HL-60 (cell line): ENCODE results near the gene PELI2.
A peak's percentile ranks its signal among the peaks of the same experiment; 100 is the strongest.

Experiments used
- DNase-seq, 2 experiments: peaks; one replicate each; pipeline ENCODE4 v3.0.0-alpha.2; 2010 to 2020; ENCODE audit warnings: low read depth in 1 of 2, low spot score in 1 of 2
- H3K27ac ChIP-seq: fragments of 250-450 bp; sonication (Bioruptor Pico); replicated peaks from 2 replicates; pipeline ENCODE4 v1.5.1; 2020; ENCODE audit warnings: mild to moderate bottlenecking, moderate library complexity
- H3K27me3 ChIP-seq: fragments of 250-450 bp; sonication (Bioruptor Pico); 2 replicates; pipeline ENCODE4 v1.5.1; 2021; ENCODE audit warnings: mild to moderate bottlenecking, moderate library complexity; ENCODE audit not compliant: insufficient read depth, poor library complexity, severe bottlenecking
- H3K4me3 ChIP-seq: replicated peaks from 2 replicates; pipeline ENCODE4 v1.5.1; 2011; ENCODE audit warnings: mild to moderate bottlenecking, control low read depth, low read length; ENCODE audit not compliant: insufficient read depth
- GABPA ChIP-seq: IDR thresholded peaks from 2 replicates; pipeline ENCODE4 v1.6.1; 2012; ENCODE audit warnings: low read depth
- POLR2AphosphoS5 ChIP-seq: IDR thresholded peaks from 2 replicates; pipeline ENCODE4 v1.6.1; 2012; ENCODE audit warnings: low read depth
- SPI1 ChIP-seq: IDR thresholded peaks from 2 replicates; pipeline ENCODE4 v1.6.1; 2012; ENCODE audit warnings: low read depth, mild to moderate bottlenecking, borderline replicate concordance
- TF ChIP-seq, protein P1 (sequence below): IDR thresholded peaks from 2 replicates; pipeline ENCODE4 v1.6.1; 2012; ENCODE audit warnings: low read depth; ENCODE audit not compliant: insufficient replicate concordance
- TF ChIP-seq, protein P2 (sequence below): IDR thresholded peaks from one replicate; pipeline ENCODE4 v1.5.1; 2011; ENCODE audit warnings: low read length, control low read depth, inconsistent platforms; ENCODE audit not compliant: insufficient read depth

The PELI2 gene

GRCh38 chr14:56087671-56088471 lies 30.3 kb upstream of the PELI2 start:
- DNase-seq = no peak
- Histone ChIP-seq H3K27ac (no peak overlapping the region), H3K4me3 (no peak overlapping the region), H3K27me3 (no peaks in the 10 kb centered on the region)
- TF ChIP-seq GABPA (no peak), POLR2AphosphoS5 (no peak), SPI1 (no peak)
- TF ChIP-seq, protein P1, sequence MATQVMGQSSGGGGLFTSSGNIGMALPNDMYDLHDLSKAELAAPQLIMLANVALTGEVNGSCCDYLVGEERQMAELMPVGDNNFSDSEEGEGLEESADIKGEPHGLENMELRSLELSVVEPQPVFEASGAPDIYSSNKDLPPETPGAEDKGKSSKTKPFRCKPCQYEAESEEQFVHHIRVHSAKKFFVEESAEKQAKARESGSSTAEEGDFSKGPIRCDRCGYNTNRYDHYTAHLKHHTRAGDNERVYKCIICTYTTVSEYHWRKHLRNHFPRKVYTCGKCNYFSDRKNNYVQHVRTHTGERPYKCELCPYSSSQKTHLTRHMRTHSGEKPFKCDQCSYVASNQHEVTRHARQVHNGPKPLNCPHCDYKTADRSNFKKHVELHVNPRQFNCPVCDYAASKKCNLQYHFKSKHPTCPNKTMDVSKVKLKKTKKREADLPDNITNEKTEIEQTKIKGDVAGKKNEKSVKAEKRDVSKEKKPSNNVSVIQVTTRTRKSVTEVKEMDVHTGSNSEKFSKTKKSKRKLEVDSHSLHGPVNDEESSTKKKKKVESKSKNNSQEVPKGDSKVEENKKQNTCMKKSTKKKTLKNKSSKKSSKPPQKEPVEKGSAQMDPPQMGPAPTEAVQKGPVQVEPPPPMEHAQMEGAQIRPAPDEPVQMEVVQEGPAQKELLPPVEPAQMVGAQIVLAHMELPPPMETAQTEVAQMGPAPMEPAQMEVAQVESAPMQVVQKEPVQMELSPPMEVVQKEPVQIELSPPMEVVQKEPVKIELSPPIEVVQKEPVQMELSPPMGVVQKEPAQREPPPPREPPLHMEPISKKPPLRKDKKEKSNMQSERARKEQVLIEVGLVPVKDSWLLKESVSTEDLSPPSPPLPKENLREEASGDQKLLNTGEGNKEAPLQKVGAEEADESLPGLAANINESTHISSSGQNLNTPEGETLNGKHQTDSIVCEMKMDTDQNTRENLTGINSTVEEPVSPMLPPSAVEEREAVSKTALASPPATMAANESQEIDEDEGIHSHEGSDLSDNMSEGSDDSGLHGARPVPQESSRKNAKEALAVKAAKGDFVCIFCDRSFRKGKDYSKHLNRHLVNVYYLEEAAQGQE = no peak
- TF ChIP-seq, protein P2, sequence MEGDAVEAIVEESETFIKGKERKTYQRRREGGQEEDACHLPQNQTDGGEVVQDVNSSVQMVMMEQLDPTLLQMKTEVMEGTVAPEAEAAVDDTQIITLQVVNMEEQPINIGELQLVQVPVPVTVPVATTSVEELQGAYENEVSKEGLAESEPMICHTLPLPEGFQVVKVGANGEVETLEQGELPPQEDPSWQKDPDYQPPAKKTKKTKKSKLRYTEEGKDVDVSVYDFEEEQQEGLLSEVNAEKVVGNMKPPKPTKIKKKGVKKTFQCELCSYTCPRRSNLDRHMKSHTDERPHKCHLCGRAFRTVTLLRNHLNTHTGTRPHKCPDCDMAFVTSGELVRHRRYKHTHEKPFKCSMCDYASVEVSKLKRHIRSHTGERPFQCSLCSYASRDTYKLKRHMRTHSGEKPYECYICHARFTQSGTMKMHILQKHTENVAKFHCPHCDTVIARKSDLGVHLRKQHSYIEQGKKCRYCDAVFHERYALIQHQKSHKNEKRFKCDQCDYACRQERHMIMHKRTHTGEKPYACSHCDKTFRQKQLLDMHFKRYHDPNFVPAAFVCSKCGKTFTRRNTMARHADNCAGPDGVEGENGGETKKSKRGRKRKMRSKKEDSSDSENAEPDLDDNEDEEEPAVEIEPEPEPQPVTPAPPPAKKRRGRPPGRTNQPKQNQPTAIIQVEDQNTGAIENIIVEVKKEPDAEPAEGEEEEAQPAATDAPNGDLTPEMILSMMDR = no peak

DNA sequence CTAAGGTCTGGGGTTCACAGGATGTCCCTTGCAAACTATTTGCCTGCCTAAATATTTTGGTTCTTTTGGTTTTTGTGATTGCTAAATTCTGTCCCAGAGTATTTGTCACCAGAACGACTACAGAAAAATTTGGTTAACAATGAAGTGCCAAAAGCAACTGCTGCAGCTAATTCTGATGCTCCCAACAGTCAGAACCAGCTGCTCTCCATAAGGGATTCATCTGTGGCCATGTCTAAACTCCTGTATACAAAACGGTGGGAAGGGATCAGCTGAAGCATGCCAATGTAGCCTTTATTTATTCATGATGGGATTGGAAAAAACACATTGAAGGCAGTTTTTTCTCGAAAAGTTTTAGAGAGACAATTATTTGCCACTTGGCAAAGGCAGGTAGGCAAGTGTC lies 29.3 kb upstream of the PELI2 start:
- Histone ChIP-seq H3K27ac (no peak overlapping the region), H3K4me3 (no peak overlapping the region), H3K27me3 (no peaks in the 10 kb centered on the region)
- no peak for DNase-seq
- TF ChIP-seq GABPA = no peak
- no peak for TF ChIP-seq SPI1
- TF ChIP-seq, protein P2 = no peak
- no peak for TF ChIP-seq POLR2AphosphoS5
- TF ChIP-seq, protein P1 = no peak

GRCh38 chr14:56092763-56093162 lies 25.4 kb upstream of the PELI2 start:
- Histone ChIP-seq H3K27me3 (no peaks in the 10 kb centered on the region), H3K27ac (peak overlapping the region; percentile 60), H3K4me3 (no peak overlapping the region)
- TF ChIP-seq SPI1 (peak; percentile 51; the same call in 1 of the 2 replicates), GABPA (no peak)
- TF ChIP-seq, protein P1 = peak; percentile 27
- TF ChIP-seq, protein P2 = no peak
- DNase-seq = peak; percentile 31 to 67
